ENCODE data around the gene CCR1. TPM values are rescaled to one million over a fixed set of nuclear protein-coding genes. Genes with fewer than 3 reads are reported as not detected.

CCR1 gene
- total and polyA plus RNA-seq, 2 donors, result 7.3 to 7.7 TPM

GRCh38 chr3:46203681-46204080 is 4.4 kb downstream of the CCR1 start:
- no peak for DNase-seq (ENCODE audit: extremely low spot score)
- 94% methylated on average over 12 of the region's 12 CpGs for WGBS
- H3K36me3 ChIP-seq (ENCODE audit: insufficient read depth), result no peaks in the 10 kb centered on the region
- no peaks in the 10 kb centered on the region for H3K4me1 ChIP-seq (ENCODE audit: insufficient read depth)
- H3K27ac ChIP-seq (ENCODE audit: low read depth), result no peak overlapping the region
- H3K4me3 ChIP-seq (ENCODE audit: low read depth, low read length), result no peak overlapping the region

GRCh38 chr3:46202535-46202934 is 5.6 kb downstream of the CCR1 start:
- H3K4me1 ChIP-seq (ENCODE audit: insufficient read depth), result no peaks in the 10 kb centered on the region
- H3K36me3 ChIP-seq (ENCODE audit: insufficient read depth), result no peaks in the 10 kb centered on the region
- DNase-seq (ENCODE audit: extremely low spot score), result no peak
- 81% methylated on average over 4 of the region's 4 CpGs for whole genome bisulfite sequencing
- no peak overlapping the region for H3K4me3 ChIP-seq (ENCODE audit: low read depth, low read length)
- no peak overlapping the region for H3K27ac ChIP-seq (ENCODE audit: low read depth)

GRCh38 chr3:46200790-46201189 is 7.3 kb downstream of the CCR1 start:
- H3K4me3 ChIP-seq (ENCODE audit: low read depth, low read length), result no peak overlapping the region
- WGBS, result 58% methylated on average over 1 of the region's 1 CpG
- DNase-seq (ENCODE audit: extremely low spot score), result no peak
- H3K4me1 ChIP-seq (ENCODE audit: insufficient read depth), result no peaks in the 10 kb centered on the region
- no peaks in the 10 kb centered on the region for H3K36me3 ChIP-seq (ENCODE audit: insufficient read depth)
- H3K27ac ChIP-seq (ENCODE audit: low read depth), result no peak overlapping the region

GRCh38 chr3:46200211-46200610 is 7.9 kb downstream of the CCR1 start:
- H3K4me3 ChIP-seq (ENCODE audit: low read depth, low read length), result no peak overlapping the region
- 67% methylated on average over 5 of the region's 5 CpGs for WGBS
- DNase-seq (ENCODE audit: extremely low spot score), result no peak
- no peak overlapping the region for H3K27ac ChIP-seq (ENCODE audit: low read depth)
- no peaks in the 10 kb centered on the region for H3K36me3 ChIP-seq (ENCODE audit: insufficient read depth)
- no peaks in the 10 kb centered on the region for H3K4me1 ChIP-seq (ENCODE audit: insufficient read depth)

- no peaks in the 10 kb centered on the region for H3K36me3 ChIP-seq (ENCODE audit: insufficient read depth)
- H3K4me3 ChIP-seq (ENCODE audit: low read depth, low read length), result no peak overlapping the region
- WGBS, result 80% methylated on average over 7 of the region's 7 CpGs
- no peak for DNase-seq (ENCODE audit: extremely low spot score)
- H3K4me1 ChIP-seq (ENCODE audit: insufficient read depth), result no peaks in the 10 kb centered on the region
- H3K27ac ChIP-seq (ENCODE audit: low read depth), result no peak overlapping the region
Observed at GRCh38 chr3:46196261-46196957, 11.7 kb downstream of the CCR1 start.

- DNase-seq (ENCODE audit: extremely low spot score), result no peak
- Histone ChIP-seq H3K36me3 (ENCODE audit: insufficient read depth) (no peaks in the 10 kb centered on the region), H3K27ac (ENCODE audit: low read depth) (no peak overlapping the region), H3K4me1 (ENCODE audit: insufficient read depth) (no peaks in the 10 kb centered on the region), H3K4me3 (ENCODE audit: low read depth, low read length) (no peak overlapping the region)
- 88% methylated on average over 4 of the region's 4 CpGs for WGBS
Observed at GRCh38 chr3:46194868-46195553, 13.1 kb downstream of the CCR1 start.

GRCh38 chr3:46193436-46193835 is 14.7 kb downstream of the CCR1 start:
- no peaks in the 10 kb centered on the region for H3K36me3 ChIP-seq (ENCODE audit: insufficient read depth)
- WGBS, result 73% methylated on average over 1 of the region's 1 CpG
- H3K4me1 ChIP-seq (ENCODE audit: insufficient read depth), result no peaks in the 10 kb centered on the region
- DNase-seq (ENCODE audit: extremely low spot score), result no peak
- H3K4me3 ChIP-seq (ENCODE audit: low read depth, low read length), result no peak overlapping the region
- H3K27ac ChIP-seq (ENCODE audit: low read depth), result no peak overlapping the region

GRCh38 chr3:46192939-46193338 is 15.2 kb downstream of the CCR1 start:
- no peaks in the 10 kb centered on the region for H3K4me1 ChIP-seq (ENCODE audit: insufficient read depth)
- no peak for DNase-seq (ENCODE audit: extremely low spot score)
- H3K4me3 ChIP-seq (ENCODE audit: low read depth, low read length), result no peak overlapping the region
- 77% methylated on average over 5 of the region's 5 CpGs for WGBS
- no peak overlapping the region for H3K27ac ChIP-seq (ENCODE audit: low read depth)
- H3K36me3 ChIP-seq (ENCODE audit: insufficient read depth), result no peaks in the 10 kb centered on the region

GRCh38 chr3:46191730-46192129 is 16.4 kb downstream of the CCR1 start:
- no peaks in the 10 kb centered on the region for H3K36me3 ChIP-seq (ENCODE audit: insufficient read depth)
- DNase-seq (ENCODE audit: extremely low spot score), result no peak
- H3K27ac ChIP-seq (ENCODE audit: low read depth), result no peak overlapping the region
- H3K4me1 ChIP-seq (ENCODE audit: insufficient read depth), result no peaks in the 10 kb centered on the region
- 38% methylated on average over 3 of the region's 3 CpGs for WGBS
- no peak overlapping the region for H3K4me3 ChIP-seq (ENCODE audit: low read depth, low read length)

GRCh38 chr3:46188708-46189107 is 19.4 kb downstream of the CCR1 start:
- WGBS, result 95% methylated on average over 10 of the region's 10 CpGs
- no peak overlapping the region for H3K27ac ChIP-seq (ENCODE audit: low read depth)
- no peak for DNase-seq (ENCODE audit: extremely low spot score)
- no peak overlapping the region for H3K4me3 ChIP-seq (ENCODE audit: low read depth, low read length)
- no peaks in the 10 kb centered on the region for H3K4me1 ChIP-seq (ENCODE audit: insufficient read depth)
- no peaks in the 10 kb centered on the region for H3K36me3 ChIP-seq (ENCODE audit: insufficient read depth)

GRCh38 chr3:46187876-46188275 is 20.2 kb downstream of the CCR1 start:
- Histone ChIP-seq H3K36me3 (ENCODE audit: insufficient read depth) (no peaks in the 10 kb centered on the region), H3K27ac (ENCODE audit: low read depth) (no peak overlapping the region), H3K4me1 (ENCODE audit: insufficient read depth) (no peaks in the 10 kb centered on the region), H3K4me3 (ENCODE audit: low read depth, low read length) (no peak overlapping the region)
- WGBS, result 85% methylated on average over 2 of the region's 2 CpGs
- DNase-seq (ENCODE audit: extremely low spot score), result no peak

- no peak overlapping the region for H3K27ac ChIP-seq (ENCODE audit: low read depth)
- whole genome bisulfite sequencing, result 91% methylated on average over 2 of the region's 2 CpGs
- H3K4me1 ChIP-seq (ENCODE audit: insufficient read depth), result no peaks in the 10 kb centered on the region
- no peak overlapping the region for H3K4me3 ChIP-seq (ENCODE audit: low read depth, low read length)
- H3K36me3 ChIP-seq (ENCODE audit: insufficient read depth), result no peaks in the 10 kb centered on the region
- DNase-seq (ENCODE audit: extremely low spot score), result no peak
Observed at GRCh38 chr3:46187341-46187700, 20.8 kb downstream of the CCR1 start.

GRCh38 chr3:46186471-46187340 is 21.4 kb downstream of the CCR1 start:
- Histone ChIP-seq H3K27ac (ENCODE audit: low read depth) (no peak overlapping the region), H3K4me1 (ENCODE audit: insufficient read depth) (no peaks in the 10 kb centered on the region), H3K36me3 (ENCODE audit: insufficient read depth) (no peaks in the 10 kb centered on the region), H3K4me3 (ENCODE audit: low read depth, low read length) (no peak overlapping the region)
- WGBS, result 59% methylated on average over 3 of the region's 3 CpGs
- DNase-seq (ENCODE audit: extremely low spot score), result no peak

- Histone ChIP-seq H3K27ac (ENCODE audit: low read depth) (no peak overlapping the region), H3K4me3 (ENCODE audit: low read depth, low read length) (no peak overlapping the region), H3K4me1 (ENCODE audit: insufficient read depth) (no peaks in the 10 kb centered on the region), H3K36me3 (ENCODE audit: insufficient read depth) (no peaks in the 10 kb centered on the region)
- whole genome bisulfite sequencing, result 81% methylated on average over 1 of the region's 1 CpG
- no peak for DNase-seq (ENCODE audit: extremely low spot score)
Observed at GRCh38 chr3:46184469-46184868, 23.6 kb downstream of the CCR1 start.
